ENCODE results near the gene MKNK2.
"Not testable (repeated sequence)": the region's sequence is repeated elsewhere in the genome, so short reads cannot be mapped to it uniquely, and the experiment has no call there.

Gene MKNK2

DNA sequence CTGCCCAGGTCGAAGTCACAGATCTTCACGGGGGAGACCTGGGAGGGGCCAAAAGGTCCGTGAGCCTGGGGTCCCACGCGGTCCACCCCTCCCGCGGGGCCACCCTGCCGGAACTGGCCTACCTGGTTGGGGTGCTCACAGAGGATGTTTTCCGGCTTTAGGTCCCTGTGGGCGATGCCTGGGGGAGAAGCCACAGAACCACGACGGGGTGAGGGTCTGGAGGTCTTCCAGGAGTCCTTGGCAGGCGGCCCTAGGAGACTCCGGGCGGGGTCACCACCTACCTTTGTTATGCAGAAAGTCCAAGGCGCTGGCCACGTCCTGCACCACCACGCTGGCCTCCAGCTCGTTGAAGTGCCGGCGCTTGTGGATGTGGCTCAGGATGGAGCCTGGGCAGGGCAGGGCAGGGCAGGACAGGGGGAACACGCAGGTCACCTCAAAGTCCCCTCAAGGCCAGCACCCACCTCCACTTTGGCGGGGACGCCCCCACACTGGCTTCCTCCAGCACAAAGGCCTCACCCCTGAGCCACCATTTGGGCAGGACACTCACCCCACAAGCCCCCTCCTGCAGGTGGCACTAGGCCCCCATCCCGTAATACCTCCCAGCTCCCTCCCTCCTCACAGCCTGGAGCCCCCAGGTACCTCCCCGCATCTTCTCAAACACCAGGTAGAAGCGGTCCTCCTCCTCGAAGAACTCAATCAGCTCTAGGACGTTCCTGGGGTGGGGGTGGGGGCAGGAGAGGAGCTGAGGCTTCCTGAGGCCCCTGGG, 8.4 kb downstream of the MKNK2 start:
- DNase-seq = no peak

DNA sequence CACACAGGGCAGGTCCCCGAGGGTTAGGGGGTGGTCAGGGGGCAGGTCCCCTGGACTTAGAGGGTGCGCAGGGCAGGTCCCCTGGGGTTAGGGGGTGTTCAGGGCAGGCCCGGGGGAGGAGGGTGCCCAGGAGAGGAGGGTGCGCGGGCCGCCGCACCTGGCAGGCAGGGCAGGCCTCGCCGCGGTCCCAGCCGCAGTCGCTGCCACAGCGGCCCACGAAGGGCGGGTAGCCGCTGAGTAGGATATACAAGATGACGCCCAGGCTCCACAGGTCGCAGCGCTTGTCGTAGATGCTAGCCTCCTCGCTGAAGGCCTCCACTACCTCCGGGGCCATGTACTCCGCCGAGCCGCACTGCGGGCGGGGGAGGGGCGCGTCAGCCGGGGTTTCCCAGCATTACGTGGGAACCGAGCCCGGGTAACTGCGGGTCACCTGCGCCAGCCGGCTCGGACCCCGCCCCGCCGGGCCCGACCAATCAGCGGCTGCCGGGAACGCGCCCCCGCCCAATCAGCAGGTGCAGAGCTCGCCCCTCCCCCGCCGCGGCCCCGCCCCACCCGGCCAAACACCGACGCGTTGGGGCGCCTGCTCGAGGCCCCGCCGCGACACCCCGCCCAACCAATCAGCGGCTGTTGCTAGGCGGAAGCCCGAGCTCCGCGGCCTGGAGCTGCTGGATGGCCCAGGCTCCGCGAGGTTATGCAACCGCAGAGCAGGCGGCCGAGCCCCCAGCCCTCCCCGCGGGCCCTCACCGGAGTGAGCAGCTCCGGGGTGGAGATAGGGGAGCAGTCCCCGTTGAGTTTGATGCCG, 9.2 kb downstream of the MKNK2 start:
- peak; percentile 99 for DNase-seq

DNA sequence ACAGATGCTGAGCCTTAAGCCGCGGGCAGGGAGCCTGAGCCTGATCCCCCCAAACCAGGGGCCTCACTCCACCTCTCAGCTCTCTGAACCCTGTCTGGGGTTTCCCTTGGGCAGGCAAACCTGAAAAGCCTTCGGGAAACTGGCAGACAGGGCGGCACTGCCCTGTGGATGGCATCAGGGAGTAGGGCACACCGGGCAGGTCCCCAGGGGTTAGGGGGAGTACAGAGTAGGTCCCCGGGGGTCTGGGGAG, 9.7 kb downstream of the MKNK2 start:
- DNase-seq = no peak

DNA sequence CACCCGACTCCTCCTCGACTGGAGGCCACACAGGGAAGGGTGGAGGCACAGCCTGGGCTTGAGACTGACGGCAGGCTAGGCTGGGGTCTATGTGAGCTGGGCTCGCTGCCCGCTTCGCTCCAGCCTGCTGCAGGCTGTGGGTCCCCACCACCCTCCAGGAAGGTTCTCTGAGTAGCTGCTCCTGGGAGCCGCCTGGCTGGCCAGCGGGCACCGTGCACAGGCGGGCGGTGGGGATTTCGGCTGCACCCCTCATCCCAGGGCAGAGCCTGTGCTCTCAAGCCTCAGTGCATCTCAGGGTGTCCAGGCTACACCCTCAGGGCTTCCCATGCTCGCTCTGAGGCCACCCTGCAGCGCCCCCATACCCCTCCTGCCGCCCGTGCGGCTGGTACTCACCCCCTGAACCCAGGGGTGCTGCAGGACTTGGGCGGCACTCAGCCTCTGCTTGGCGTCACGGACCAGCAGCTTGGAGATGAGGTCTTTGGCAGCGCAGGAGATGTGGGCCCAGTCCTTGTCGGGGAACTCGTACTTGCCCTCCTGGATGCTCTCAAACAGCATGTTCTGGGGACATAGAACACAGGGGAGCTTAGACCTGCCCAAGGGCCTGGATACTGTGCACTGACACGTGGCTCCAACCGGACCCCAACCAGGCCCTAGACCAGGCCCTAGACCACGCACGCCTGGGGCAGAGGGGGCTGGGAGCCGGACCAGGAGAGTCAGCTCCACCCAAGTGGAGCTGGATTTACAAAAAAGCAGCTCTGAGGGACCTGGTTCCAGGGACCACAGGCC, 10.2 kb downstream of the MKNK2 start:
- DNase-seq = no peak

DNA sequence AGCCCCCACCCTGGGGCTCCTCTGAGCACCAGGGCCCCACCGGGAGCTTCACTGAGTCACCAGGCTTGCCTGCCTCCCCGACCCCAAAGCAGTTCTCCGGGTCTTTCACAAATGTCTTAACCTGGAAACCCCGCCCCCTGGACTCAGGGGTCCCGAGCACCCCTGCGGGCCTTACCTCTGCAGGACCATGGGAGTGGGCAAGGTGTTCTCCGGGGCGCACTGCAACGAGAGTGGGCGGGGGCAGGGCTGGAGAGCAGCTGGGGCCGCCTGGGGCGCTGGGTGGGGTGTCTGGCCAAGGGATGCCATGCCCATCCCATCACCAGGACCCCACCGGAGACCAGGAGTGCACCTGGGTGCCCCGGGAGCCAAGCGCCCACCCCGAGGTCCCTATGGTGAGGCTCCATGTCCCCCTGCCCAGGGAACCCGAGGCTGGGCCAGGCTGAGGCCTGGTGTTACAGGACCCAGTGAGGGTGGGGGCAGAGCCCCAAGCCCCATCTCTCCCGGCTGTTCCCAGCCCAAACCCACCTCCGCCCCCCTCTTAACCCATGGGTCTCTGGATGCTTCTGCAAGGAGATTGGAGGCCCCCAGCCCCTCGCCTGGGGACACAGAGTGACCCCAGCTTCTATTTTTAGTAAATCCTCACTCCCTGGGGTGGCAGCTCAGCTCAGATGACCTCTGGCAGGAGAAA, 10.9 kb downstream of the MKNK2 start:
- no peak for DNase-seq

DNA sequence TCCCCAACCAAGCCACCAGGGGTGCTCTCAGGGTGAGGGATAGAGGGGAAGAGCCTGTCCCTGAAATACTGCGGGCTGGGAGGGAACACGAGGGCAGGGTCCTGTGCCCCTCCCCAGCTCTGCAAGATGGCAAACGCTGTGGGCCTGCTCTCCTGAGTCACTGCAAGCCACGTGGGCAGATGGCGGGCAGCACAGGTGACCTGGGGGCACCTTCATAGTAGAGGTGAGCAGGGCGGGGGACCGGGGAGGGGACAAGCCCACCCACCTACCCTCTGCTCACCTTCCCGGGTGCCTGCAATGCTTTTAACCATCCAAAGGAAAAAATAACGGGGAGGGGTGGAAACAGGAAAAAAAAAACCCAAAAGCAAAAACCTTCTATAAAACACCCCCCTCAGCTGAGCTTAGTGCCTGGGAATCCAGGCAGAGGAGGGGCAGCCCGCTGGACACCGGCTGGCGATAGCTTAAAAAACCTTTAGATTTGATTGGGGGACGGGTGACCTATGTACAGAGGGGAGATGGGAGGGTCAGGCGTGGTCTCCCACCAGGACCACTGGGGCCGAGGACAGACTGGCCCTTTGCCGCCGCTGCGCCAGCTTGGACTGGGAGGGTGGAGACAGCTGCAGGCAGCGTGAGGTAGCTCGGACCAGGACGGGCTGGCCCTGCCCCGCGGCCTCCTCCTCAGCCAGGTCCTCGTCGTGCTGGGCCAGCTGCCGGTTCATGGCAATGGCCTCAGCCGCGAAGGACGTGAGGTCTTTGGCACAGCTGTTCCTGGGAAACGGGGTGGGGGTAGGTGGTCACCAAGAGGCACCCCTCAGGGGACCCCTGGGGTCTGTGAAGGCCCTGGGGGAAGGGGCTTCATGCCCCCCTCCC, 11.7 kb downstream of the MKNK2 start:
- no peak for DNase-seq

DNA sequence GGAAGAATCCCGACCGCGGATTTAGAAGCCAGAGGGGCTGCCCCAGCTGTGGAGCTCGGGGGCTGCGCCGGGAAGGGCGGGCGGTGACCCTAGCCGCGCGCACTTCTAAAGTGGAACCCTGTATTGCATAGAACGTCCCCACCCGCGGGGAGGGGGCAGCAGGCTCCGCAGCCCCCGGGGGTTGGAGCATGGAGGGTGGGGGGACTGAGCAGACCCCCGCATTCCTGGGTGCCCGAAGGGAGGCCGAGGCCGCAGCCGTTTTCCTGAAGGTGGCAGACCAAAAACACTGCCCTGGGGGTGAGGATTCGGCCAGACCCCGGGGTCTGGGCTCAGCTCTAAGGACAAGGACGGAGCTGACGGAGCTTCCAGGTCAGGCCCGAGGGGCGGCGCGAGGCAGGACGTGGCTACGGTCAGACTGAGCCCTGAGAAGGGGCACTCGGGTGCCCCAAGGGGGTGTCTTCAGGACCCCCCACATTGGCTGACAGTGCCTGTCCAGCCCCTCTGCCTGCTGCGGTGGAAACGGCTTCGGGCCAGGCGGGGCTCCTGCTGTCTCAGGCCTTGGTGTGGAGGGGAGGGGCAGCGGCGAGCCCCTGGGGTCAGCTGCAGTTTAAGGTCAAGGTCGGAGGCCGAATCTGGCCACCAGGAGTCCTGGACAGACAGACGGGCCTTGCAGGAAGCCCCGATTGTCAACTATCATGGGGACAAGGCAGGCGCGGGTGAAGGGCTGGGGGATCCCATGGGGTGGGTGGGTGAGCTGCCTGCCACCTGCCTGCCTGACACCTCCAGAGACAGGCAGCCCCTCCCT, 12.6 kb downstream of the MKNK2 start:
- no peak for DNase-seq

DNA sequence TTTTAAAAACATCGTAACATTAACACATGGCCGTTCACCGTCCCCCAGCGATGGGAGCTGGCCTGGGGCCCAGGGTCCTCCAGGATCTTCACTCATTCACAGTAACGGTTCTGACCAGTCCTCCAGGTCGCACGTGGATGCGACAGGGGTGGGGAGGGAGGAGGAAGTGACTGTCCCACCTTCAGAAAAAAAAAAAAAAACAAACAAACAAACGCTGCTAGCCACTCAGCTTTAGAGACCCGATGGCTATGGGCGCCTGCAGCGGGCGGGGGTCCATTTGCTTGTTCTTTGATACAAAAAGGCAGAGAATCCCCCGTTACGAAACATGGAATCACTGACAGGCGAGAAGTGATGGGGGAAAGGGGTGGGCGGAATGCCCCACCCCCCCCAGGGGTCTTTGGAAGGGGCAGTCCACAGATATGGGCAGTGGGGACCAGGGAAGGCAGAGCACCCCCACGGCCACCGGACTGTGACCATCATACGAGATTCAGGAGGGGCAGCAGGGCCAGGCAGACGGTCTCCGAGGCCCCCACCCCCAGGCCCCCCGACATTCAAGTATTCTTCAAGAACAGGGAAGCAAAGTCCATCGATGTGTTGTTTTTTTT, 13.3 kb downstream of the MKNK2 start:
- no peak for DNase-seq

DNA sequence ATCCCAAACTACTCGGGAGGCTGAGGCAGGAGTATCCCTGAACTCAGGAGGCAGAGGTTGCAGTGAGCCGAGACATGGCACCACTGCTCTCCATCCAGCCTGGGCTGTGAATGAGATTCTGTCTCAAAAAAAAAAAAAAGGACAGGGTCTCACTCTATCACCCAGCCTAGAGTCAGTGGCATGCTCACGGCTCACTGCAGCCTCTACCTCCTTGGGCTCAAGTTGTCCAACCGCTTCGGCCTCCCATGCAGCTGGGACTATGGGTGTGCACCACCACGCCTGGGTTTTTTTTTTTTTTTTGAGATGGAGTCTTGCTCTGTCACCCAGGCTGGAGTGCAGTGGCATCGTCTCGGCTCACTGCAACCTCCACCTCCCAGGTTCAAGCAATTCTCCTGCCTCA, 14.6 kb downstream of the MKNK2 start:
- DNase-seq = no peak

DNA sequence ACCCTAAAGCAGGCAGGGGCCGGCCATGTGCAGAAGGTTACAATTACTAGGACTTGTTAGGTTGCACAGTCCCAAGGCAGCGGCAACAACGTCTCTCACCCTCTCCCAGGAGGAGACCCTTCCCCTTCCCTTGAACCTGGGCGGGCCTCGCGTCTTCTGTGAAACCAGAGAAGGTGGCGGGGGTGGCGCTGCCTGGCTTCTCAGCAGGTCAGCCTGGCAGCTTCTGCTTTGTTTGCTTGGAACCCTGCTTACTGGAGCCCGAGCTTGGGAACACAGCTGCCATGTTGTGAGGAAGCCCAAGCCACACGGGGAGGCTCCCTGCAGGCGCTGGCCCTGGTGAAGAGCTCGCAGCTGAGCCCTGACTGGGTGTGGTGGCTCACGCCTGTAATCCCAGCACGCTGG, 15.5 kb downstream of the MKNK2 start:
- no peak for DNase-seq

DNA sequence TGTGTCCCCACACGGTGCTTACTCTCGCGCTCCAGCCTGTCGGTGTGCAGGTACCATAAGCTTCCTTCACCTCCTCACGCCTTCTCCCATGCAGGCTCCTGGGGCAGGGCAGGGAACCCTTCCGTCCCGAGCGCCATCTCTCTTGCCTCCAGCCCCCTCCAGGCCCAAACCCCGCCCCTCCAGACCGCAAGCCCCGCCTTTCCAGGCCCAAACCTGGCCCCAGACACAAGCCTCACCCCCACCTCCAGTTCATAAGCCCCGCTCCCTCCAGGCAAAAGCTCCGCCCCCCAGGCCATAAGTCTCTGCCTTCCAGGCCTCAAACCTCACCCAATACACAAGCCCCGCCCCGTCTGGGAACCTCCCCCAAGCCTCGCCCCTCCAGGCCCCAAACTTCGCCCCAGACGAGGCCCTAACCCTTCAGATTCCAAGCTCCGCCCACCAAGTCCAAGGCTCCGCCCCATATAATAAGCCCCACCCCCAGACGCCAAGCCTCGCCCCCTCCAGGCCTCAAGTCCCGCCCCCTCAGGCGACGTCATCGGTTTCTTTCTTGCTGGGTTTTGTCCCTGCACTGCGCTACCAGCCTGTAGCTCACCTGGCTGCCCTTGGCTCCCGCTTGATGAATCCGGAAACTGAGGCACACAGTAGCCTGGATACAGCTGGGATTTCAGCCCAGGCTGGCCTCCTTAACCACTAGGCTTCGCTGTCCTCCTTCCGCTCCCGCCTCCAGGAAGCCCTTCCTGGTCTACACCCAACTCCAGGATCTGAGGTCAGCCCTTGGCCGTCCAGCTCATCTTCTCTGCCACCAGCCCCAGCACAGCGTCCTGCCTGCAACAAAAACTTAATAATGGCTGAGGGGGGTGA, 16.1 kb downstream of the MKNK2 start:
- DNase-seq = peak; percentile 65

DNA sequence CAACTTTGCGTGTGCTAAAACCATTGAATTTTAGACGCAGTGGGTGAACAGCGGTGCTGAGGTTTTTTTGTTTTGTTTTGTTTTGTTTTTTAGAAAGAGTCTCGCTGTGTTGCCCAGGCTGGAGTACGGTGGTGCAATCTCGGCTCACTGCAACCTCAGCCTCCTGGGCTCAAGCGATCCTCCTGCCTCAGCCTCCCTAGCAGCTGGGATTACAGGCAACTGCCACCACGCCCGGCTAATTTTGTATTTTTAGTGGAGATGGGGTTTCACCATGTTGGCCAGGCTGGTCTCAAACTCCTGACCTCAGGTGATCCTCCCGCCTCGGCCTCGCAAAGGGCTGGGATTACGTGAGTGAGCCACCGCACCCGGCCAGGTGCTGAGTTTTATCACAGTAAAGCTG, 16.8 kb downstream of the MKNK2 start:
- not testable (repeated sequence) for DNase-seq

DNA sequence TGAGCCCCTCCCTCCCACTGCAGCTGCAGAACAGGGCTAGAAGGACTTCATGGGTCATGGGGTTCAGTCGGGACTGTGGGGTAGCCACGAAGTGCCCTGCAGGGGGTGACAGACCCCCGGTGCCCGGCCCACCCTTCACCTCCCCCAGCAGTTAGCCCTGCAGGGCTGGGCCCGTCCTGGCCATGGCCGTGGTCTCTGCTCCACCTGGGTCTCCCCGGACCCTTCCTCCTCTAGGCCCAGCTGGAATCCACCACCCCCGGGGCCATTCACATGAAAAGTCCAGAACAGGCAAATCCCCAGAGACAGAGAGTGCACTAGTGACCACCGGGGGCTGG, 17.3 kb downstream of the MKNK2 start:
- no peak for DNase-seq

DNA sequence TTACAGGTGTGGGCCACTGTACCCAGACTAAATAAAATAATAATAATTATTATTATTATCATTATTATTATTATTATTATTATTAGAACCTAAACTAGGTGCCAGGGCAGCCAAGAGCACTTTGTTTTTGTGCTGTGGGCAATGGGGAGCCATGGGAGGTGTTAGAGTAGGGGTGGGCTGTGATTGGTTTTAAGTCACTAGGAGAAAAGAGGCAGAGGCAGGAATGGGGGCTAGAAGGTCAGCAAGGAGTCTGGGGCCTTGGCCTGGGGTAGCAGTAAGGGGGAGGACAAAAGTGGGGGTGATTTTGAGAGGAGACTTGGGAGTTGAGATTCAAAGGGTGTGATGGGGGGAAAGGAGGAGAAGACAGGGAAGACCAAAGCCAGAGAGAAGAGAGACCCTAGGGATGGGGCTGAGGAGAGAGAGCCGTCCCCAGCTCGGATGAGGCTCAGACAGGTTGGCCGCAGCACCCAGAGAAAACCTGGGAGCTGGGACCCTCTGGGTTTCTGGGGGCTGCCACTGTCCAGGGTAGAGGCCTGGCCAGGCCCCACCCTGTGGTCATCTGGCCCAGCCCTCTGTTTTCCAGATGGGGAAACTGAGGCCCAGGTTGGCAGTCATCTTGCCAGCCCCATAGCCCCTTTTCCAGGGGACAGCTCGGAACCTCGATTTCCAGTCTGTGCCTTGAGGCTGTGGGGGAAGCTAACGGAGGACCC, 17.8 kb downstream of the MKNK2 start:
- no peak for DNase-seq

DNA sequence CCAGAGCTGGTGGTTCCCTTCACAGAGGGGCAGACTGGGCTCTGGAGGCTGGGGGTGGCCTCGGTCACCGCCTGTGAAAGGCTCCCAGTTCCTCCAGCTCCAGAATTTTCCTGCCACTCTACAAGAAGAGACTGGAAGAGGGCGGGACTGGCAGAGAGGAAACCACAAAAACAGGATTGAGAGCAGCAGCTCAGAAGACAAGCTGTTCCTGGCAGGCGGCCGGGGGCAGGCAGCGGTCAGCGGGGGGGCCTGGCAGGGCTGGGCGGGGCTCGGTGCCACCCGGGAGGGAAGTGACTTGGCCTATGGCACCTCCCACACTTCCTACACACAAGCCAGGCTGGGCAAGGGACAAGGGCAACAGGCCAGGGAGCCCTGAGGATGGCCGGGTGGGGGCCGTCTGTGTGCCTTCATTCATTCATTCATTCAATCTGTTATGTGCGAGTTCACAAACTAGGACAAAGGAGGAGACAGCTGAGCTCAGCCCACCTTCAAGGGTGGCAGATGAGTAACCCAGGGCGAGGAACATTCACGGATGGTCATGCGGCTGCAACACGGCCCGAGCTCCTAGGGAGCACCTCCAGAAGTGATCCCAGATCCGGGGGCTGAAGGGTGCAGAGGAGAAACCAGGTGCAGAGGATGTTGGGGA, 18.6 kb downstream of the MKNK2 start:
- DNase-seq = peak; percentile 37

DNA sequence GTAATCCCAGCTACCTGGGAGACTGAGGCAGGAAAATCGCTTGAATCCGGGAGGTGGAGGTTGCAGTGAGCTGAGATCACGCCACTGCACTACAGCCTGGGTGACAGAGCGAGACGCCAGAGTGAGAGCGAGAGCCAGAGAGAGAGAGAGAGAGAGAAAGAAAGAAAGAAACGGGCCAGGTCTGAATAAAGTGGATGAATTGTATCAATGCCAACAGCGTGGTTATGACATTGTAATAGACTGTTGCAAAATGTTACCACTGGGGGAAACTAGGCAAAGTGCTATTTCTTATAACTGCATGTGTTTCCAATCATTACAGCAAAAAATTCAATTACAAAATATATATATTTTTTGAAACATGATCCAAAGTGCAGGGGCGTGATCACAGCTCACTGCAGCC, 23.7 kb downstream of the MKNK2 start:
- DNase-seq = no peak

DNA sequence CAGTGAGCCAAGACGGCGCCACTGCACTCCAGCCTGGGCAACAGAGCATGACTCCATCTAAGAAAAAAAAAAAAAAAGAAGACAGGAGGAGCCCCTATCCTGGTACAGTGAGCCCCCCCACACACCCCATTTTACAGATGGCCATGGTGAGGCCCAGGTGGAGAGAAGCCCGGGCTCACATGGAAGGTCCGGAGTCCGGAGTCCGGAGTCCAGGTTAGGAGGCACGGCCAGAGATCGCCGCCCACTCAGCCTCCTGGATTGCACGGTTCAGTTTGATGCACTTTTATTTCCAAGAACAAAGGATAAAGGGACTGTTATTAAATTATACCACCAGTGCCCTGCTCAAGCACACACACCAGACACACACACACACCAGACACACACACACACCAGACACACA, 24.3 kb downstream of the MKNK2 start:
- DNase-seq = no peak

DNA sequence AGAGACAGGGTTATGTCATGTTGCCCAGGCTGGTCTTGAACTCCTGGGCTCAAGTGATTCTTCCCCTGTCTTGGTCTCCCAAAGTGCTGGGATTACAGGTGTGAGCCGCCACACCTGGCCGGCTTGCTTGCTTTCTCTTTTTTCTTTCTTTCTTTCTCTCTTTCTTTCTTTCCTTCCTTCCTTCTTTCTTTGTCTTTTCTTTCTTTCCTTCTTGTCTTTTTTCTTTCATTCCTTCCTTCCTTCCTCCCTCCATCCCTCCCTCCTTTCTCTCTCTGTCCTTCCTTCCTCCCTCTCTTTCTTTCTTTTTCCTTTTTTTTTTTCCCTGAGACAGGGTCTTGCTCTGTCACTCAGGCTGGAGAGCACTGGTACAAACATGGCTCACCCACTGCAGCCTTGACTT, 28.8 kb downstream of the MKNK2 start:
- DNase-seq = no peak

Measured in stimulated activated CD4-positive, alpha-beta T cell treated with anti-CD3 and anti-CD28 coated beads, Interleukin-4, amount 100 ng/mL, for 24 hours (primary cell).